C4-2B (cell line): ENCODE data around the gene SIMC1.

ENCODE experiments used
- ZFX ChIP-seq: fragments of 450-650 bp; IDR thresholded peaks from 2 replicates; pipeline ENCODE4 v1.6.1; 2017
- TF ChIP-seq, protein P1 (sequence below): fragments of 450-650 bp; conservative IDR thresholded peaks from 2 replicates; pipeline ENCODE4 v1.5.1; 2017; ENCODE audit warnings: mild to moderate bottlenecking

- TF ChIP-seq, protein P1, sequence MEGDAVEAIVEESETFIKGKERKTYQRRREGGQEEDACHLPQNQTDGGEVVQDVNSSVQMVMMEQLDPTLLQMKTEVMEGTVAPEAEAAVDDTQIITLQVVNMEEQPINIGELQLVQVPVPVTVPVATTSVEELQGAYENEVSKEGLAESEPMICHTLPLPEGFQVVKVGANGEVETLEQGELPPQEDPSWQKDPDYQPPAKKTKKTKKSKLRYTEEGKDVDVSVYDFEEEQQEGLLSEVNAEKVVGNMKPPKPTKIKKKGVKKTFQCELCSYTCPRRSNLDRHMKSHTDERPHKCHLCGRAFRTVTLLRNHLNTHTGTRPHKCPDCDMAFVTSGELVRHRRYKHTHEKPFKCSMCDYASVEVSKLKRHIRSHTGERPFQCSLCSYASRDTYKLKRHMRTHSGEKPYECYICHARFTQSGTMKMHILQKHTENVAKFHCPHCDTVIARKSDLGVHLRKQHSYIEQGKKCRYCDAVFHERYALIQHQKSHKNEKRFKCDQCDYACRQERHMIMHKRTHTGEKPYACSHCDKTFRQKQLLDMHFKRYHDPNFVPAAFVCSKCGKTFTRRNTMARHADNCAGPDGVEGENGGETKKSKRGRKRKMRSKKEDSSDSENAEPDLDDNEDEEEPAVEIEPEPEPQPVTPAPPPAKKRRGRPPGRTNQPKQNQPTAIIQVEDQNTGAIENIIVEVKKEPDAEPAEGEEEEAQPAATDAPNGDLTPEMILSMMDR, result no peak
- no peak for TF ChIP-seq ZFX
These were observed 146.8 kb downstream of the SIMC1 start for GRCh38 chr5:176384991-176385390.
